ENCODE data around the gene STK32A.

DNA sequence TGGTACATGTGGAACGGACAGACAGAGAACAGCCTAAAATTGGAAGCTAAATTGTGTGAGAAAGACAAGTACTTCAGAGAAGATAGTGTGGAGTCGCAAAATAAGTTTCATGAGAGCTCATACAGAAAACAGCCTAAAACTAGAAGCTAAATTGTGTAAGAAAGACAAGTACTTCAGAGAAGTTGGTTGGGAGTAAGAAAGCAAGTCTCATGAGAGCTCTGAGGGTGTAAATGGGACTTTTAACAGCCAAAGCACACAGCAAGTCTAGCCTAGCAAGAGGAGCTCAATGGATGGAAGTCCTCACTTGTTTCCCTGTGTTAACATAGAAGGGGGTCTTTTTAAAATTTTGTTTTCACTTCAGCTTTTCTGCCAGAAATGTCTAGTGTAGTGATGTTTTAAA is 93.1 kb downstream of the STK32A start:
- TF ChIP-seq, protein P1, sequence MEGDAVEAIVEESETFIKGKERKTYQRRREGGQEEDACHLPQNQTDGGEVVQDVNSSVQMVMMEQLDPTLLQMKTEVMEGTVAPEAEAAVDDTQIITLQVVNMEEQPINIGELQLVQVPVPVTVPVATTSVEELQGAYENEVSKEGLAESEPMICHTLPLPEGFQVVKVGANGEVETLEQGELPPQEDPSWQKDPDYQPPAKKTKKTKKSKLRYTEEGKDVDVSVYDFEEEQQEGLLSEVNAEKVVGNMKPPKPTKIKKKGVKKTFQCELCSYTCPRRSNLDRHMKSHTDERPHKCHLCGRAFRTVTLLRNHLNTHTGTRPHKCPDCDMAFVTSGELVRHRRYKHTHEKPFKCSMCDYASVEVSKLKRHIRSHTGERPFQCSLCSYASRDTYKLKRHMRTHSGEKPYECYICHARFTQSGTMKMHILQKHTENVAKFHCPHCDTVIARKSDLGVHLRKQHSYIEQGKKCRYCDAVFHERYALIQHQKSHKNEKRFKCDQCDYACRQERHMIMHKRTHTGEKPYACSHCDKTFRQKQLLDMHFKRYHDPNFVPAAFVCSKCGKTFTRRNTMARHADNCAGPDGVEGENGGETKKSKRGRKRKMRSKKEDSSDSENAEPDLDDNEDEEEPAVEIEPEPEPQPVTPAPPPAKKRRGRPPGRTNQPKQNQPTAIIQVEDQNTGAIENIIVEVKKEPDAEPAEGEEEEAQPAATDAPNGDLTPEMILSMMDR (IDR thresholded peaks at IDR 0.05; ENCODE audit: low read length) = no peak
- no peak for TF ChIP-seq EZH2 (IDR thresholded peaks at IDR 0.05; ENCODE audit: borderline replicate concordance, low read length)
